ENCODE data around the gene GNMT.

The GNMT gene

GRCh38 chr6:42962502-42963178 is 2.1 kb downstream of the GNMT start:
- H3K27me3 ChIP-seq (ENCODE audit: insufficient read depth, low read depth, severe bottlenecking), result no peaks in the 10 kb centered on the region
- H3K36me3 ChIP-seq, result peaks cover 40% of the 10 kb centered on the region
- no peak overlapping the region for H3K4me3 ChIP-seq (ENCODE audit: low read depth, low read length)
- no peak for TF ChIP-seq CTCF (IDR thresholded peaks at IDR 0.05; ENCODE audit: low read depth, low read length)
- H3K9me3 ChIP-seq (ENCODE audit: severe bottlenecking), result no peaks in the 10 kb centered on the region
- H3K27ac ChIP-seq, result no peak overlapping the region
- DNase-seq, result no peak

- H3K9me3 ChIP-seq (ENCODE audit: severe bottlenecking), result no peaks in the 10 kb centered on the region
- H3K27ac ChIP-seq, result no peak overlapping the region
- no peaks in the 10 kb centered on the region for H3K27me3 ChIP-seq (ENCODE audit: insufficient read depth, low read depth, severe bottlenecking)
- H3K4me3 ChIP-seq (ENCODE audit: low read depth, low read length), result no peak overlapping the region
- no peak for DNase-seq
- peaks cover 40% of the 10 kb centered on the region for H3K36me3 ChIP-seq
- no peak for TF ChIP-seq CTCF (IDR thresholded peaks at IDR 0.05; ENCODE audit: low read depth, low read length)
These were observed 2.8 kb downstream of the GNMT start for GRCh38 chr6:42963179-42963854.

GRCh38 chr6:42963855-42964605 is 3.5 kb downstream of the GNMT start:
- H3K4me3 ChIP-seq (ENCODE audit: low read depth, low read length), result no peak overlapping the region
- peaks cover 42% of the 10 kb centered on the region for H3K36me3 ChIP-seq
- H3K9me3 ChIP-seq (ENCODE audit: severe bottlenecking), result no peaks in the 10 kb centered on the region
- no peaks in the 10 kb centered on the region for H3K27me3 ChIP-seq (ENCODE audit: insufficient read depth, low read depth, severe bottlenecking)
- peak; percentile 96 for DNase-seq
- TF ChIP-seq CTCF (IDR thresholded peaks at IDR 0.05; ENCODE audit: low read depth, low read length), result peak; percentile 74
- no peak overlapping the region for H3K27ac ChIP-seq

- no peaks in the 10 kb centered on the region for H3K27me3 ChIP-seq (ENCODE audit: insufficient read depth, low read depth, severe bottlenecking)
- DNase-seq, result no peak
- H3K9me3 ChIP-seq (ENCODE audit: severe bottlenecking), result no peaks in the 10 kb centered on the region
- H3K4me3 ChIP-seq (ENCODE audit: low read depth, low read length), result no peak overlapping the region
- peaks cover 43% of the 10 kb centered on the region for H3K36me3 ChIP-seq
- no peak for TF ChIP-seq CTCF (IDR thresholded peaks at IDR 0.05; ENCODE audit: low read depth, low read length)
- no peak overlapping the region for H3K27ac ChIP-seq
These were observed 6.0 kb downstream of the GNMT start for GRCh38 chr6:42966571-42966970.

GRCh38 chr6:42967228-42967627 is 6.7 kb downstream of the GNMT start:
- H3K4me3 ChIP-seq (ENCODE audit: low read depth, low read length), result no peak overlapping the region
- H3K27me3 ChIP-seq (ENCODE audit: insufficient read depth, low read depth, severe bottlenecking), result no peaks in the 10 kb centered on the region
- no peaks in the 10 kb centered on the region for H3K9me3 ChIP-seq (ENCODE audit: severe bottlenecking)
- H3K36me3 ChIP-seq, result peaks cover 38% of the 10 kb centered on the region
- DNase-seq, result no peak
- no peak for TF ChIP-seq CTCF (IDR thresholded peaks at IDR 0.05; ENCODE audit: low read depth, low read length)
- H3K27ac ChIP-seq, result no peak overlapping the region

Data from WERI-Rb-1 (cell line).